Naive thymus-derived CD4-positive, alpha-beta T cell (primary cell): ENCODE results near the gene PALLD. TPM values are rescaled to one million over a fixed set of nuclear protein-coding genes. Genes with fewer than 3 reads are reported as not detected.

Experiments
- ATAC-seq: fragments of 150-1000 bp; cut with Tn5 transposase; 2 replicates; pipeline ENCODE4 v1.10.0; 2021; ENCODE audit warnings: mild to moderate bottlenecking, moderate library complexity
- CTCF ChIA-PET: fragments of 350-600 bp; sonication (Branson Sonifier 250); formaldehyde crosslinking; loops from one replicate; lab custom pipeline; 2021; ENCODE audit warnings: antibody characterized with exemption; lab: Charles Lee
- POLR2A ChIA-PET: fragments of 350-600 bp; sonication (Branson Sonifier 250); formaldehyde crosslinking; loops from one replicate; lab custom pipeline; 2021; ENCODE audit warnings: antibody characterized with exemption, inconsistent platforms; lab: Charles Lee
- DNase-seq, 9 donors: peaks; one replicate each; pipeline versions ENCODE4 v3.0.0 to v3.0.0-alpha.2; 2020 to 2022; ENCODE audit warnings: mixed read lengths in 1 of 9
- H3K27ac ChIP-seq: one replicate; pipeline ENCODE4 v1.7.0; 2013; ENCODE audit warnings: mild to moderate bottlenecking, low read depth, low read length, moderate library complexity
- H3K27me3 ChIP-seq, 2 donors: one replicate each; pipeline ENCODE4 v1.7.0; 2013; ENCODE audit warnings: low read length in 2 of 2, mild to moderate bottlenecking in 2 of 2, moderate library complexity in 2 of 2; ENCODE audit not compliant: control insufficient read depth in 2 of 2, insufficient read depth in 2 of 2
- H3K36me3 ChIP-seq, 3 experiments: 1 replicate in 2 of 3; 2 replicates in 1 of 3; pipeline ENCODE4 v1.7.0; 2013; ENCODE audit warnings: low read length in 3 of 3, mild to moderate bottlenecking in 3 of 3, moderate library complexity in 1 of 3; ENCODE audit not compliant: insufficient read depth in 3 of 3, control insufficient read depth in 2 of 3
- H3K4me1 ChIP-seq, 2 donors: one replicate each; pipeline ENCODE4 v1.7.0; 2013; ENCODE audit warnings: low read length in 2 of 2, mild to moderate bottlenecking in 2 of 2, moderate library complexity in 1 of 2; ENCODE audit not compliant: control insufficient read depth in 2 of 2, insufficient read depth in 2 of 2
- H3K4me3 ChIP-seq: 2 replicates; pipeline ENCODE4 v1.7.0; 2013; ENCODE audit warnings: mild to moderate bottlenecking, low read length
- H3K9me3 ChIP-seq, 3 experiments: 1 replicate in 2 of 3; 2 replicates in 1 of 3; pipeline ENCODE4 v1.7.0; 2013; ENCODE audit warnings: low read length in 3 of 3; ENCODE audit not compliant: control insufficient read depth in 2 of 3
- H3K27ac Mint-ChIP-seq, 9 donors: one replicate each; pipeline ENCODE4 v1.8.0; 2020 to 2022; ENCODE audit warnings: mixed read lengths in 9 of 9, mild to moderate bottlenecking in 8 of 9, moderate library complexity in 5 of 9, inconsistent platforms in 2 of 9
- H3K27me3 Mint-ChIP-seq, 5 donors: one replicate each; pipeline ENCODE4 v1.8.0; 2021 to 2022; ENCODE audit warnings: mixed read lengths in 5 of 5, mild to moderate bottlenecking in 1 of 5
- H3K36me3 Mint-ChIP-seq, 5 donors: one replicate each; pipeline ENCODE4 v1.8.0; 2020 to 2022; ENCODE audit warnings: mixed read lengths in 5 of 5, mild to moderate bottlenecking in 3 of 5, inconsistent platforms in 1 of 5
- H3K4me1 Mint-ChIP-seq, 7 donors: one replicate each; pipeline ENCODE4 v1.8.0; 2020 to 2022; ENCODE audit warnings: mixed read lengths in 7 of 7, mild to moderate bottlenecking in 3 of 7, inconsistent platforms in 1 of 7
- H3K4me3 Mint-ChIP-seq, 10 donors: one replicate each; pipeline ENCODE4 v1.8.0; 2020 to 2022; ENCODE audit warnings: mild to moderate bottlenecking in 10 of 10, mixed read lengths in 10 of 10, moderate library complexity in 6 of 10, inconsistent platforms in 2 of 10
- H3K9me3 Mint-ChIP-seq, 11 donors: one replicate each; pipeline ENCODE4 v1.8.0; 2020 to 2022; ENCODE audit warnings: mixed read lengths in 11 of 11, mild to moderate bottlenecking in 4 of 11, inconsistent platforms in 1 of 11, moderate library complexity in 1 of 11
- intact Hi-C, 2 donors: fragments of 100-400 bp; cut with micrococcal nuclease; formaldehyde crosslinking; loops; one replicate each; pipeline ENCODE4 v1.15.1; 2023
- polyA plus RNA-seq, 2 donors: library from polyadenylated mRNA; unstranded; fragments of 300-500 nt; fragmentation: Illumina TruSeq; gene quantifications; one replicate each; pipeline ENCODE4 v1.2.3, GENCODE V29; 2021
- total RNA-seq, 6 experiments: library from RNA in 5 of 6; stranded (reverse) in 5 of 6; gene quantifications; 1 replicate in 5 of 6; 2 replicates in 1 of 6; pipeline ENCODE4 v1.2.3 and lab custom pipeline; 2021 to 2026

Gene PALLD
- total and polyA plus RNA-seq, 7 experiments from 2014 or later: 0.51 to 11.9 (median 0.76) TPM

DNA sequence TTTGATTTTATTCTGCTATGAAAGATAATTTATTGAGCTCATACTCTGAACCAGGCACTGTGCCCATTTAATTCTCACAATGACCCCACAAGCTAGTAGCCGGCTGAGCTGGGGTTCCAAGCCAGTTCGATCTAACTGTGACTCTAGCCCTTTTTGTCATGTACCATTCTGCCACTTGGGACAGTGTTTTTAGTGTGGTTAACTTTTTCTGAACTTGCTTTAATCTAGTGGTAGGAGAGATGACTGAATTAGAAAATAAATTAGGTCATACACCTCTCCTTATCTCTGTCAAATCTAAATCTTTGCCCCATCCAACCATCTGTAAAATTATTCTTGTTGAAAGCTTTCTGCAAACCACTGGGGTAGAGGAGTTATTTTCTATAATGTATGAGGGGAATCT lies 377.2 kb downstream of the PALLD start:
- Histone ChIP-seq H3K4me1 (no peaks in the 10 kb centered on the region), H3K4me3 (no peak overlapping the region), H3K27me3 (peaks cover 0 to 3% of the 10 kb centered on the region in 2 donors), H3K9me3 (no peaks in the 10 kb centered on the region), H3K27ac (no peak overlapping the region), H3K36me3 (no peaks in the 10 kb centered on the region)
- ATAC-seq (no peak), DNase-seq (no peak)
- peaks cover 0 to 11% (median 0%) of the 10 kb centered on the region in 5 donors for H3K36me3 Mint-ChIP-seq
- ChIA-PET POLR2A (interaction anchor here (0.6 kb wide), 1 partner anchor 716 kb away, joined by 3 read pairs; no protein-coding TSS in a partner anchor), CTCF (no interaction called here)
- peaks cover 5 to 19% (median 7%) of the 10 kb centered on the region in 7 donors for H3K4me1 Mint-ChIP-seq
- intact Hi-C loops: no loop called here
- H3K9me3 Mint-ChIP-seq: no peaks in the 10 kb centered on the region
- H3K27ac Mint-ChIP-seq: no peak overlapping the region
- peaks cover 41 to 65% (median 57%) of the 10 kb centered on the region in 5 donors for H3K27me3 Mint-ChIP-seq
- no peak overlapping the region for H3K4me3 Mint-ChIP-seq

DNA sequence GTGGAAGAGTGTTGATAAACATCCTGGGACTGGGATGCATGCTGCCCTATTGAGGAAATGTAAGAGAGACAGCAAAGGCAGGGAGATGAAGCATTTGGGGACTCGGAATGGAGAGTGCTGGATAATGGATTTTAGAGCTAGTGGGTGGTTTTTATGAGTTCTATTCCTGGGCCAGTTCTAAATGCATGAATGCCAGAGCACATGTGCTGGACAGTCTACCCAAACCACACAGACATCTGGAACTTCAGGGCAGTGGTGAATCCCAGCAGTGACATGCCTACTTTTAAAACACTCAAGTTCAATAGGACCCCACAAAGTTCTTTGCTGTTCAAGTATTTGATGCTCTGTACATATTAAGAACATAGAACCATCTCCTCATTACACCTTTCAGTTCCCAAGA lies 379.3 kb downstream of the PALLD start:
- Histone ChIP-seq H3K27ac (no peak overlapping the region), H3K4me1 (no peaks in the 10 kb centered on the region), H3K9me3 (no peaks in the 10 kb centered on the region), H3K4me3 (no peak overlapping the region), H3K27me3 (peaks cover 0 to 3% of the 10 kb centered on the region in 2 donors), H3K36me3 (no peaks in the 10 kb centered on the region)
- ATAC-seq: no peak
- H3K27me3 Mint-ChIP-seq: peaks cover 54 to 79% (median 59%) of the 10 kb centered on the region in 5 donors
- H3K9me3 Mint-ChIP-seq: no peaks in the 10 kb centered on the region
- peaks cover 0 to 9% (median 4%) of the 10 kb centered on the region in 5 donors for H3K36me3 Mint-ChIP-seq
- intact Hi-C loops: loop anchor here in 1 of 2 donors (5.0 kb wide), 1 partner anchor 44 kb away; no protein-coding TSS in a partner anchor
- H3K4me3 Mint-ChIP-seq: peak overlapping the region in 1 of 10 donors; percentile 13
- DNase-seq: no peak
- peaks cover 5 to 26% (median 10%) of the 10 kb centered on the region in 7 donors for H3K4me1 Mint-ChIP-seq
- H3K27ac Mint-ChIP-seq: no peak overlapping the region
- ChIA-PET CTCF (no interaction called here), POLR2A (no interaction called here)

- Histone ChIP-seq H3K4me1 (no peaks in the 10 kb centered on the region), H3K27ac (no peak overlapping the region), H3K36me3 (no peaks in the 10 kb centered on the region), H3K4me3 (no peak overlapping the region), H3K27me3 (peaks cover 0 to 3% of the 10 kb centered on the region in 2 donors), H3K9me3 (no peaks in the 10 kb centered on the region)
- ChIA-PET POLR2A (no interaction called here), CTCF (interaction anchor here (0.7 kb wide), 1 partner anchor 147 kb away, joined by 3 read pairs; no protein-coding TSS in a partner anchor)
- peaks cover 5 to 28% (median 12%) of the 10 kb centered on the region in 7 donors for H3K4me1 Mint-ChIP-seq
- peak overlapping the region in 6 of 9 donors; percentile 29 to 80 (median 60) for H3K27ac Mint-ChIP-seq
- H3K27me3 Mint-ChIP-seq: peaks cover 59 to 81% (median 61%) of the 10 kb centered on the region in 5 donors
- peak in 6 of 9 donors; percentile 21 to 52 (median 26) for DNase-seq
- intact Hi-C loops: loop anchor here in 1 of 2 donors (5.0 kb wide), 1 partner anchor 46 kb away; no protein-coding TSS in a partner anchor
- no peaks in the 10 kb centered on the region for H3K9me3 Mint-ChIP-seq
- peak; percentile 73 for ATAC-seq
- peak overlapping the region; percentile 67 to 93 (median 83) for H3K4me3 Mint-ChIP-seq
- H3K36me3 Mint-ChIP-seq: peaks cover 0 to 7% (median 4%) of the 10 kb centered on the region in 5 donors
Measured at GRCh38 chr4:168877511-168878491, 380.9 kb downstream of the PALLD start.

DNA sequence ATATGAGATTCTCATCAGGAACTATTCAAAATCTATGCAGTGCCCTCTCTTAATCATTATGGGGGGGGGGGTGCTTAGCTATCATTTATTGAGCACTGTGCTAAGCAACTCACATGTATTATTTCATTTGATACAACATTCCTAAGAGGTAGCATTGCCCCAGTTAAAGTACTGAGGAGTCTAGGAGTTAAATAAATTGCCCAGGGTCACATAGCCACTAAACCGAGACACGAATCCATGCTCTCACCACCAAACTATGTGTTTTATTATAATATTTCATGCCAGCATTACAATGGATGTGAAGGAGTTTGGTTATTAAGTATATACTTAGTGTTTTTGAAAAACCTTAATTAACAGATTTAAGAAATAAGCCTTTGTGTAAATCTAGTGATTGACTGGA lies 381.8 kb downstream of the PALLD start:
- Mint-ChIP-seq H3K27ac (peak overlapping the region in 5 of 9 donors; percentile 29 to 76 (median 57)), H3K27me3 (peaks cover 51 to 79% (median 61%) of the 10 kb centered on the region in 5 donors), H3K36me3 (peaks cover 0 to 7% (median 4%) of the 10 kb centered on the region in 5 donors), H3K4me3 (peak overlapping the region; percentile 17 to 93 (median 83)), H3K4me1 (peaks cover 5 to 27% (median 12%) of the 10 kb centered on the region in 7 donors), H3K9me3 (no peaks in the 10 kb centered on the region)
- ChIA-PET CTCF (interaction anchor here (0.7 kb wide), 1 partner anchor 146 kb away, joined by 3 read pairs; no protein-coding TSS in a partner anchor), POLR2A (no interaction called here)
- Histone ChIP-seq H3K4me1 (no peaks in the 10 kb centered on the region), H3K27me3 (peaks cover 0 to 3% of the 10 kb centered on the region in 2 donors), H3K4me3 (no peak overlapping the region), H3K9me3 (no peaks in the 10 kb centered on the region), H3K36me3 (no peaks in the 10 kb centered on the region), H3K27ac (no peak overlapping the region)
- intact Hi-C loops: loop anchor here in 1 of 2 donors (5.0 kb wide), 1 partner anchor 46 kb away; no protein-coding TSS in a partner anchor
- no peak for ATAC-seq
- DNase-seq: no peak

DNA sequence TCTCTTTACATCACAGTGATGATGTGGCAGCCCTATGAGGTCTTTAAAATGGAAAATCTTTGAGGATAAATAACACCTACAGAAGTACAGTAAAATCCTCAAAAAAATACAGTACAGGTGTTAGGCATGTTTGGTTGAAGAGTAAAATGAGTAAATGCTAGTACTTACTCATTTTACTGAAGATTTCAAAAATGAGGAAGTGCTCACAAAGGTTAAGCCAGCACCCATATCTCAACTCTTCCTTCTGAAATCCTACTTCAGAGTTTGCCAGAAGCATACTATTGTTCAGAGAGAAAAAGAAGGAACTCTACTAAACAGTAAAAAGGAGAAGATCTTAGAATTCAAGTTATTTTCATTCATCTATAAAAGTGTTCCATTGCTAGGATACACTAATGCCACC lies 382.3 kb downstream of the PALLD start:
- Histone ChIP-seq H3K27me3 (peaks cover 0 to 3% of the 10 kb centered on the region in 2 donors), H3K4me3 (no peak overlapping the region), H3K36me3 (no peaks in the 10 kb centered on the region), H3K9me3 (no peaks in the 10 kb centered on the region), H3K27ac (no peak overlapping the region), H3K4me1 (no peaks in the 10 kb centered on the region)
- H3K27me3 Mint-ChIP-seq: peaks cover 46 to 74% (median 61%) of the 10 kb centered on the region in 5 donors
- H3K36me3 Mint-ChIP-seq: peaks cover 0 to 7% (median 4%) of the 10 kb centered on the region in 5 donors
- H3K9me3 Mint-ChIP-seq: no peaks in the 10 kb centered on the region
- H3K4me1 Mint-ChIP-seq: peaks cover 5 to 22% (median 12%) of the 10 kb centered on the region in 7 donors
- H3K27ac Mint-ChIP-seq: peak overlapping the region in 1 of 9 donors; percentile 23
- ChIA-PET POLR2A (no interaction called here), CTCF (no interaction called here)
- no peak for ATAC-seq
- intact Hi-C loops: loop anchor here in 1 of 2 donors (5.0 kb wide), 1 partner anchor 47 kb away; no protein-coding TSS in a partner anchor
- H3K4me3 Mint-ChIP-seq: peak overlapping the region in 8 of 10 donors; percentile 17 to 93 (median 44)
- no peak for DNase-seq

DNA sequence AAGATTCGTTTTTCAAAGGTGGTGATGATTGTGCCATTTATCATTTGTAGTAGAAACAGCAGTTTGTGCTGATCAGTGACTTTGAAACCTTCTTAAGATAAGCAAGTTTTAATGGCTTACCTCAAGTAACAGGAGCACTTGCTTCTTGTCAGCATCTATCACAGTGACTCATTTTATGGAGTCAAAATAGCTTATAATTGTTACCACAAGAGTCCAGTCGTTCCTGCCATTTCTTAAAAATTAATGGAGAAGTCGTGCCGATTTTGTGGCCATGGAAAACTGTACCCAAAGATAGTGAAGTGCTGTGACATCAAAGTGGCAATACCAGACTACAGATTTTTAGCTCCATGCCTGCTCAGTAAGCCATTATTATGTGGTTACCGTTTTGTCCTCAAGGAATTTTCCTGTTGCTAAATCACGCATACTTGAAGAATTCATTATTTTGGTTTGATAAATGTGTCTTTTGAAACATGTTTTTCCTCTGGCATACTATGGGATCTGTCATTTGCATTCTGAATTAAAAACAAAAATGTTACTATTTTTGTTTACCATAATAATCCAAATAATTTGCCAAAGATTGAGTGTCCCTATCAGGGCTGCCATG lies 383.3 kb downstream of the PALLD start:
- Mint-ChIP-seq H3K27me3 (peaks cover 39 to 64% (median 55%) of the 10 kb centered on the region in 5 donors), H3K4me1 (peaks cover 5 to 21% (median 13%) of the 10 kb centered on the region in 7 donors), H3K36me3 (peaks cover 0 to 9% (median 4%) of the 10 kb centered on the region in 5 donors), H3K4me3 (no peak overlapping the region), H3K27ac (no peak overlapping the region), H3K9me3 (peaks cover 0 to 1% (median 0%) of the 10 kb centered on the region in 11 donors)
- Histone ChIP-seq H3K4me3 (no peak overlapping the region), H3K4me1 (no peaks in the 10 kb centered on the region), H3K9me3 (no peaks in the 10 kb centered on the region), H3K36me3 (no peaks in the 10 kb centered on the region), H3K27ac (no peak overlapping the region), H3K27me3 (peaks cover 0 to 3% of the 10 kb centered on the region in 2 donors)
- DNase-seq (no peak), ATAC-seq (no peak)
- intact Hi-C loops: no loop called here
- ChIA-PET CTCF (interaction anchor here (0.6 kb wide), 1 partner anchor 41 kb away, joined by 3 read pairs; no protein-coding TSS in a partner anchor), POLR2A (no interaction called here)
